ENCODE results near the gene DIDO1. TPM values are rescaled to one million over a fixed set of nuclear protein-coding genes. Genes with fewer than 3 reads are reported as not detected.
A peak's percentile ranks its signal among the peaks of the same experiment; 100 is the strongest.

Gene DIDO1
- total and polyA plus RNA-seq, 2 of the 13 experiments (the other 11 are each of a cell fraction or from before 2014, with no cell fraction given): 75.0 to 75.1 TPM

GRCh38 chr20:62968378-62969178 lies 42.3 kb upstream of the DIDO1 start (continued):
- TF ChIP-seq CEBPZ (IDR thresholded peaks at IDR 0.05; ENCODE audit: low read length) (no peak), ZNF354B (CRISPR knock-in tag; IDR thresholded peaks at IDR 0.05) (no peak), SMAD3 (CRISPR knock-in tag; IDR thresholded peaks at IDR 0.05) (no peak), CENPT (CRISPR knock-in tag; IDR thresholded peaks at IDR 0.05; ENCODE audit: low read depth) (no peak), ZFP41 (CRISPR knock-in tag; IDR thresholded peaks at IDR 0.05; ENCODE audit: borderline replicate concordance) (no peak), HNF4G (IDR thresholded peaks at IDR 0.05; ENCODE audit: borderline replicate concordance, low read depth, low read length) (no peak), HNF4G (CRISPR knock-in tag; IDR thresholded peaks at IDR 0.05; ENCODE audit: borderline replicate concordance, low read depth) (0 out of 2 replicates have a peak, but pooled peaks have one; percentile 34), MXD3 (CRISPR knock-in tag; IDR thresholded peaks at IDR 0.05) (0 out of 2 replicates have a peak, but pooled peaks have one; percentile 31), CENPBD1 (CRISPR knock-in tag; IDR thresholded peaks at IDR 0.05; ENCODE audit: borderline replicate concordance, low read depth) (no peak), ZNF639 (CRISPR knock-in tag; conservative IDR thresholded peaks at IDR 0.05) (0 out of 2 replicates have a peak, but pooled peaks have one; percentile 43), ZNF350 (CRISPR knock-in tag; IDR thresholded peaks at IDR 0.05; ENCODE audit: borderline replicate concordance, low read depth) (no peak; the same call in 1 of the 2 replicates), HNF1B (CRISPR knock-in tag; IDR thresholded peaks at IDR 0.05) (peak; percentile 35; the same call in 1 of the 2 replicates), TIGD3 (CRISPR knock-in tag; IDR thresholded peaks at IDR 0.05; ENCODE audit: borderline replicate concordance) (no peak), FOXP4 (CRISPR knock-in tag; IDR thresholded peaks at IDR 0.05) (peak; percentile 11; the same call in 1 of the 2 replicates), PHF20 (CRISPR knock-in tag; IDR thresholded peaks at IDR 0.05) (no peak), AKAP8 (CRISPR knock-in tag; IDR thresholded peaks at IDR 0.05) (peak; percentile 100), ARID2 (CRISPR knock-in tag; IDR thresholded peaks at IDR 0.05; ENCODE audit: borderline replicate concordance) (peak; percentile 63; the same call in 1 of the 2 replicates)

Measured in HepG2 (cell line).